Fibroblast of skin of left biceps (primary cell): ENCODE measurements around the gene OR2Z1.

Experiments used
- DNase-seq, 2 experiments: peaks; one replicate each; pipeline ENCODE4 v3.0.0-alpha.2; 2013; ENCODE audit warnings: low read depth in 2 of 2

OR2Z1 gene

GRCh38 chr19:8721334-8721733 lies at the start of gene OR2Z1:
TSS of gene OR2Z1 (plus strand) at chr19:8721634. CDS start at chr19:8731029, 9,395 bp downstream.
- no peak for DNase-seq

- DNase-seq = no peak
Observed at GRCh38 chr19:8673276-8673891, 48.0 kb upstream of the OR2Z1 start.

GRCh38 chr19:8675066-8675465 lies 46.4 kb upstream of the OR2Z1 start:
- DNase-seq = no peak

GRCh38 chr19:8678244-8678807 lies 43.1 kb upstream of the OR2Z1 start:
- DNase-seq = no peak

GRCh38 chr19:8680676-8681344 lies 40.6 kb upstream of the OR2Z1 start:
- DNase-seq = no peak

- DNase-seq = no peak
Observed at GRCh38 chr19:8681345-8682029, 39.9 kb upstream of the OR2Z1 start.

GRCh38 chr19:8682472-8682871 lies 39.0 kb upstream of the OR2Z1 start:
- DNase-seq = no peak

GRCh38 chr19:8682931-8683330 lies 38.5 kb upstream of the OR2Z1 start:
- no peak for DNase-seq

GRCh38 chr19:8684001-8684902 lies 37.2 kb upstream of the OR2Z1 start:
- DNase-seq = no peak

- no peak for DNase-seq
Observed at GRCh38 chr19:8686549-8686948, 34.9 kb upstream of the OR2Z1 start.

GRCh38 chr19:8688930-8689329 lies 32.5 kb upstream of the OR2Z1 start:
- DNase-seq = no peak

GRCh38 chr19:8690753-8691539 lies 30.5 kb upstream of the OR2Z1 start:
- no peak for DNase-seq

- DNase-seq = no peak
Observed at GRCh38 chr19:8695501-8695900, 25.9 kb upstream of the OR2Z1 start.

- DNase-seq = no peak
Observed at GRCh38 chr19:8695911-8696310, 25.5 kb upstream of the OR2Z1 start.

GRCh38 chr19:8696993-8697392 lies 24.4 kb upstream of the OR2Z1 start:
- DNase-seq = no peak

- DNase-seq = no peak
Observed at GRCh38 chr19:8697671-8698432, 23.6 kb upstream of the OR2Z1 start.

- no peak for DNase-seq
Observed at GRCh38 chr19:8698433-8699063, 22.9 kb upstream of the OR2Z1 start, which contains the start of gene ACTL9. TSS of gene ACTL9 (minus strand) at chr19:8698795. CDS start at chr19:8698701, 94 bp downstream.

GRCh38 chr19:8699908-8700307 lies 21.5 kb upstream of the OR2Z1 start:
- DNase-seq = no peak

- DNase-seq = no peak
Observed at GRCh38 chr19:8700956-8701355, 20.5 kb upstream of the OR2Z1 start.

GRCh38 chr19:8702350-8702749 lies 19.1 kb upstream of the OR2Z1 start:
- DNase-seq = no peak
